ENCODE results near the gene KDM8.

KDM8 gene

GRCh38 chr16:27218756-27219155 is 15.4 kb downstream of the KDM8 start:
- FAIRE-seq: no peak

GRCh38 chr16:27219161-27219560 is 15.8 kb downstream of the KDM8 start:
- no peak for FAIRE-seq

GRCh38 chr16:27220120-27220519 is 16.8 kb downstream of the KDM8 start:
- FAIRE-seq: no peak

- no peak for FAIRE-seq
Observed at GRCh38 chr16:27220527-27220926, 17.2 kb downstream of the KDM8 start.

GRCh38 chr16:27220991-27221390 is 17.7 kb downstream of the KDM8 start:
- FAIRE-seq: no peak

GRCh38 chr16:27221576-27222248 is 18.4 kb downstream of the KDM8 start:
- no peak for FAIRE-seq

GRCh38 chr16:27222249-27223225 is 19.2 kb downstream of the KDM8 start:
- FAIRE-seq: no peak

- no peak for FAIRE-seq
Observed at GRCh38 chr16:27223226-27223610, 19.9 kb downstream of the KDM8 start.

- FAIRE-seq: no peak
Observed at GRCh38 chr16:27223701-27224100, 20.4 kb downstream of the KDM8 start.

GRCh38 chr16:27224271-27224737 is 21.0 kb downstream of the KDM8 start:
- FAIRE-seq: no peak

GRCh38 chr16:27224741-27225300 is 21.5 kb downstream of the KDM8 start:
- FAIRE-seq: no peak

- FAIRE-seq: no peak
Observed at GRCh38 chr16:27225536-27226360, 22.4 kb downstream of the KDM8 start.

GRCh38 chr16:27226476-27226875 is 23.1 kb downstream of the KDM8 start:
- FAIRE-seq: no peak

GRCh38 chr16:27226976-27227705 is 23.8 kb downstream of the KDM8 start:
- FAIRE-seq: no peak

GRCh38 chr16:27228045-27228444 is 24.7 kb downstream of the KDM8 start:
- no peak for FAIRE-seq

GRCh38 chr16:27228621-27229501 is 25.5 kb downstream of the KDM8 start:
- FAIRE-seq: no peak

- no peak for FAIRE-seq
Observed at GRCh38 chr16:27229891-27230470, 26.7 kb downstream of the KDM8 start.

- FAIRE-seq: no peak
Observed at GRCh38 chr16:27230562-27231001, 27.3 kb downstream of the KDM8 start.

- no peak for FAIRE-seq
Observed at GRCh38 chr16:27231692-27232060, 28.4 kb downstream of the KDM8 start.

GRCh38 chr16:27232061-27232900 is 29.0 kb downstream of the KDM8 start:
- no peak for FAIRE-seq
